ENCODE results near the gene MIR17HG. TPM values are rescaled to one million over a fixed set of nuclear protein-coding genes. Genes with fewer than 3 reads are reported as not detected.

MIR17HG gene
- total RNA-seq, 3 donors from 2014 or later = 1.9 to 6.7 (median 6.6) TPM

DNA sequence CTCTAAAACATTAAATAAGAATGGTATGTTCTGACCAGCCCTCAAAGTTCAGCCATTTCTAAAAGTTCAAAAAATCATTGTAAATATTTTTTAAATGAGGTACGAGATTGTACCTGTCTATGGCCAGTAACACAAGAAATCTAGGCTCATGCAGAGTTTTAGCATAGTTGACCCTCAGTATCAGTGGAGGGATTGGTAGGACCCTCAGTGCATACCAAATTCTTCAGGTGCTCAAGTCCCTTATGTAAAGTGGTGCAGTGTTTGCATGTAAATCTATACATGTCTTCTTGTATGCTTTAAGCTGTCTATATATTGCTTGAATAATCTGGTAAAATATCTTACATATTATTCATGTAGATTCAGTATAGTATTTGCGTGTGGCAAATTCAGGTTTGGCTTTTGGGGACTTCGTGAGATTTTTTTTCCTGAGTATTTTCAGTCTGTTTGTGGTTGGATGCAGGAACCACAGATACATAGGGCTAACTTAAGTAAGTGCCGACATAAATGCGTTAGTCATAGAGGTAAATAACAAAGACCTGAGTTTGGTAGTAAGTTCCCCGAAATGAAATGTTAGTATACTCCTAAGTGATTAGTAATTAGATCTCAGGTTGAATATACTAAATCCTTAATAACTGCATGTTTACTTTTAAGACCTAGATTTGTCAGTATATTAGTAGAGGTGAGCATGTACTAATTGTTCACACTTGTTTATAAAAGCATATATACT is 7.8 kb downstream of the MIR17HG start:
- H3K27ac ChIP-seq = no peak overlapping the region
- H3K4me1 ChIP-seq = peaks cover 0 to 6% of the 10 kb centered on the region in 2 donors
- H3K27me3 ChIP-seq = no peaks in the 10 kb centered on the region
- no peak for DNase-seq (ENCODE audit: low spot score in 2 of 2)
- intact Hi-C loops (cut with DNase I; ENCODE audit: low total_unique reads) = no loop called here
- H3K9me3 ChIP-seq = no peaks in the 10 kb centered on the region
- H3K36me3 ChIP-seq = no peaks in the 10 kb centered on the region
- TF ChIP-seq, protein P1, sequence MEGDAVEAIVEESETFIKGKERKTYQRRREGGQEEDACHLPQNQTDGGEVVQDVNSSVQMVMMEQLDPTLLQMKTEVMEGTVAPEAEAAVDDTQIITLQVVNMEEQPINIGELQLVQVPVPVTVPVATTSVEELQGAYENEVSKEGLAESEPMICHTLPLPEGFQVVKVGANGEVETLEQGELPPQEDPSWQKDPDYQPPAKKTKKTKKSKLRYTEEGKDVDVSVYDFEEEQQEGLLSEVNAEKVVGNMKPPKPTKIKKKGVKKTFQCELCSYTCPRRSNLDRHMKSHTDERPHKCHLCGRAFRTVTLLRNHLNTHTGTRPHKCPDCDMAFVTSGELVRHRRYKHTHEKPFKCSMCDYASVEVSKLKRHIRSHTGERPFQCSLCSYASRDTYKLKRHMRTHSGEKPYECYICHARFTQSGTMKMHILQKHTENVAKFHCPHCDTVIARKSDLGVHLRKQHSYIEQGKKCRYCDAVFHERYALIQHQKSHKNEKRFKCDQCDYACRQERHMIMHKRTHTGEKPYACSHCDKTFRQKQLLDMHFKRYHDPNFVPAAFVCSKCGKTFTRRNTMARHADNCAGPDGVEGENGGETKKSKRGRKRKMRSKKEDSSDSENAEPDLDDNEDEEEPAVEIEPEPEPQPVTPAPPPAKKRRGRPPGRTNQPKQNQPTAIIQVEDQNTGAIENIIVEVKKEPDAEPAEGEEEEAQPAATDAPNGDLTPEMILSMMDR (IDR thresholded peaks at IDR 0.05) = no peak
- TF ChIP-seq POLR2A (IDR thresholded peaks at IDR 0.05) (no peak), POLR2AphosphoS5 (IDR thresholded peaks at IDR 0.05) (no peak)
- H3K4me3 ChIP-seq = no peak overlapping the region

DNA sequence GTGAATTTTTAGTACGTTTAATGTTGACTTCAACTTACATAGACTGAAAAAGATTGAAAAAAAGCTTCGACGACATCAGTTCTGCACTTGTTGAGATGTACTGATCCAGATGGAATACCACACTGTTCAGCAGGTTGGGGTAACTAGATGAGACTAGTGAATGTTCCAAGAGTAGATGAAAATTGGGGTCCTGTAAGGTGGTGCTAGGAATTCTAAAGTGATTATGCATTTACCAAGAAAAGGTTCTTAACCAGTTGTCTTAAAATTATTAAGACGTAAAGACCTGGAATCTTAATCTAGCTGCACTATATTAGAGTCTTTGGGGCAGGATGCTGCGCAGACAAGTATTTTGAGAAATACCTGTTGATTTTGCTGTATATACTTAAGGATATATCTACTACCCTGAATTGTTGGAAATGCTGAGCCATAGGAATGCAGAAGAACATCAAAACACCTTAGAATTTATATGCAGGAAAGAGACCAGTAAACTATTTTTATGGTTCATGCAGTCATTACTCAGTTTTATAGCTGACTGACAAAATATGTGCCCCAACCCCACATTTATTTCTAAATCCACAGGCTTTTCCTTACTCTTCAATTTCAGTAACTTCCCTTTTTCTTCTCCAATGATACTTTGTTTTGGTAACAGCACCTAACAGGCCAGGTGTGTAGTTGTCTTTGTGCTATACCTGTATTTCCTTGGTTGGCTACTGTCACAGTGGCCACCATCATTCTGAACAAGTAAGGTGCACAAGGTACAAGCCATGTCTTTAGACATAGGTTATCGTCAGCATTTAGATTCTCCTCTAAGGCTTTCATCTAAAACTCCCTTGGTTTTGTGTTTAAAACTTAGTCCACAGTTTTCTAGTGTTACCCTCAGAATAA is 8.6 kb downstream of the MIR17HG start:
- TF ChIP-seq POLR2AphosphoS5 (IDR thresholded peaks at IDR 0.05) = no peak
- TF ChIP-seq, protein P1 (IDR thresholded peaks at IDR 0.05) = no peak
- TF ChIP-seq POLR2A (IDR thresholded peaks at IDR 0.05) = no peak
- intact Hi-C loops (cut with DNase I; ENCODE audit: low total_unique reads) = no loop called here
- no peak for DNase-seq (ENCODE audit: low spot score in 2 of 2)
- Histone ChIP-seq H3K4me3 (no peak overlapping the region), H3K27ac (no peak overlapping the region), H3K36me3 (no peaks in the 10 kb centered on the region), H3K4me1 (peaks cover 0 to under 1% of the 10 kb centered on the region in 2 donors), H3K9me3 (no peaks in the 10 kb centered on the region), H3K27me3 (no peaks in the 10 kb centered on the region)

DNA sequence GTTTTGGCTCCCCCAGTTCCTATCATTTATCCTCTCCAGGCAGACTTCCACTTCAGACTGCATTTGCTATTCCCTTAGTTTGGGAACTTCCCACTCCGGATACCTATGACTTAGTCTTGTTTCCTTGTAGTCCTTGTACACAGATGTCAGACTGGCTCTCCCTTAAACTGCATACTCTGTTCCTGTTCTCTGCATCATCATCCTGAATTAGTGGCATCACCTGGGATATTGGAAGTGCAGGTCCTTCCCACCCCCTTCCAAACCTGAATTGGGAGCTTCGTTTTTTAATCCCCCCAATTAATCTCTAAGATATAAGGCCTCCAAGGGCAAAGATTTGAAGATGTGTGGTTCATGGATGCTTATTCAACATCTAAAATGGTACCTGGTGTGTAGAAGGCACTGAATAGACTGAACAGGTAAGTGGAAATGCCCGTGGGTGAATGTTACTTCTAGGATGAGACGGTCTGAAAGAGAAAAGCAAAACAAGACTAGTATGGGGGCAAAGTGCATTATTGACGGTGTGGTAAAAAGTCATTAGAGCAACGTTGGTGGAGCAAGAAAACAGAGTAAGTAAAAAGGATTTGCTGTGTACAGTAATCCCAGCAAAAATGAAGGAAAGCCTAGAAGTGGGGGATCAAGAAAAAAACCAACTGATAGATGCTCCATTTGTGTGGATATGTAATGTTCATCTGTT is 9.6 kb downstream of the MIR17HG start:
- intact Hi-C loops (cut with DNase I; ENCODE audit: low total_unique reads) = no loop called here

DNA sequence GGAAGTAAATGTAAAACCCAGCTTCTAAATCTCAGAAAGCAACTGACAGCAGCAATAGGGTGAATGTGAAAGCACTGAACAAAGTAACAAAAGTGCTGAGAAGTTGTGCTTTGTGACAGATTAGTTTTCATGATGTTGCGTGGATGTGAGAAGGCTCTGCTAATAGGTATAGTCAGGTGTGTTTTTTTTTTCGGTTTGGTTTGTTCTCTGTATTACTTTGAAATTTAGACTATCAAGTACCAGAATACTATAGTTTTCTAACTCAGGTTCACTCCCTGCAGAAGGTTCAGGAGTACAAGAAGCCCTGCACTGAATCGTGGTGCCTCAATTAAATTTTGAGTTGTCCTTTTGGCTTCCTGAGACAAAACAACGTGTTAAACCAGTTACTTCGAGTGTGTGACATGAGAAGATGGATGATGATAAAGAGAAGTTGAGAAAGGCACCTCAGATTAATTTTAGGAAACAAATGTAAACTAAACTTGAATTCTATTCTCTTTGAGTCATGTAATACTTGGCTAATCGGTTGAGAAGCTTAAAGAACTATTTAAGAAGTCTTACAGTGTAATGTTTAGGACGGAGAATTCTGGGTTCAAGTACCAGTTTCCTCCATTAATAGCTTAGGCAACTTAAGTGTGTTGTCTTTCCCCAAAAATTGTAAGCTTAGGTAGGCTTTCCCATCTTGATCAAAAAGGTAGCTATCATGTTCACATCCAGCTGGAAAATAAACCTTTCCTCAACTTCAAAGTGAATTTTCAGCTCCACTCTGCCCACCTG is 10.3 kb downstream of the MIR17HG start:
- Histone ChIP-seq H3K4me1 (no peaks in the 10 kb centered on the region), H3K4me3 (no peak overlapping the region), H3K9me3 (no peaks in the 10 kb centered on the region), H3K27me3 (no peaks in the 10 kb centered on the region), H3K36me3 (no peaks in the 10 kb centered on the region), H3K27ac (no peak overlapping the region)
- no peak for DNase-seq (ENCODE audit: low spot score in 2 of 2)
- TF ChIP-seq, protein P1 (IDR thresholded peaks at IDR 0.05) = no peak
- no peak for TF ChIP-seq POLR2A (IDR thresholded peaks at IDR 0.05)
- no peak for TF ChIP-seq POLR2AphosphoS5 (IDR thresholded peaks at IDR 0.05)
- intact Hi-C loops (cut with DNase I; ENCODE audit: low total_unique reads) = no loop called here

More for the DNA sequence above, 9.6 kb downstream of the MIR17HG start:
- Histone ChIP-seq H3K27me3 (no peaks in the 10 kb centered on the region), H3K9me3 (no peaks in the 10 kb centered on the region), H3K4me3 (no peak overlapping the region), H3K27ac (no peak overlapping the region), H3K4me1 (no peaks in the 10 kb centered on the region), H3K36me3 (no peaks in the 10 kb centered on the region)
- no peak for DNase-seq (ENCODE audit: low spot score in 2 of 2)
- TF ChIP-seq POLR2AphosphoS5 (IDR thresholded peaks at IDR 0.05) (no peak), POLR2A (IDR thresholded peaks at IDR 0.05) (no peak)
- TF ChIP-seq, protein P1 (IDR thresholded peaks at IDR 0.05) = no peak

Measured in breast epithelium (tissue), 4 donors.